GM10248 (cell line): ENCODE data around the gene SLC38A9.

Experiments
- CTCF ChIA-PET: fragments of 300-600 bp; sonication (Branson Sonifier 250); formaldehyde crosslinking; extraction: SDS; loops from one replicate; lab custom pipeline; 2021; ENCODE audit warnings: antibody characterized with exemption; lab: Yijun Ruan, JAX
- POLR2A ChIA-PET: fragments of 350-650 bp; sonication (Branson Sonifier 250); formaldehyde crosslinking; extraction: SDS; loops from one replicate; lab custom pipeline; 2020; ENCODE audit warnings: antibody characterized with exemption; lab: Yijun Ruan, JAX
- DNase-seq: peaks from one replicate; pipeline ENCODE4 v3.0.0; 2012; ENCODE audit errors: extremely low spot score
- TF ChIP-seq, protein P1 (sequence below): IDR thresholded peaks from 2 replicates; pipeline ENCODE4 v1.5.1; 2012; ENCODE audit warnings: mild to moderate bottlenecking, low read depth; ENCODE audit errors: extremely low read depth, missing control alignments, control extremely low read depth

SLC38A9 gene

DNA sequence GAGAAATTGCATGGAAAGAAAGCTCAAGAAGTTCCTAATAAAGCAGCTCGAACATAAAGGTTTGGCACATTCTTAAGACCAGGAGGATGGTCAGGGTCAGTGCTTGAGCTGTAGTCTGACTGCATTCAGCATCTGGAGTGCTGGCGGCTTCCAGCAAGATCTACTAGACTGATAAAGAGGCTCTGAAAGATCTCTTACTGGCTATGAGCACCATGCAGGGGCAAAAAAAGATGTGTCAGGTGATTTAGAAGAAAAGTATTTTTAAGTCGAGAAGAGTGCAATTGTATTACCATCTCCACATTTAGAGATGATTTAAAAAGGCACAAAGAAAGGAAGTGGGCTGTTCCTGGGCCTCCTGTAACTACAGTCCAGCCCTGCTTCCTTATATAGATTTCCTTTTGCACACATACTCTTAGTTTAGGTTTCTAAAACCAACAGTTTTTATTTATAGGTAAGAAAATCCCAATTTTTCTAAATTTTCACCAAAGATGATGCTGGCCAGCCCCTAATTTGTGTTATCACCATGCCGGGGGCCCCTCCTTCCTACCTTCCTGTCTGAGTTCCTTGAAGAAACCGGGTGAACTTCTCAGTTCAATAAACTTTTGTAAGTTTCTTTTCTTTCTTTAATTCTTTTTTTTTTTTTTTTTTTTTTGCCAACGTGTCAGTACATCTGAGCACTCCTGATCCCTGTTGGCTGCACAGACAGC is 111.5 kb downstream of the SLC38A9 start:
- ChIA-PET POLR2A (no interaction called here), CTCF (no interaction called here)
- peak; percentile 24 for DNase-seq
- TF ChIP-seq, protein P1, sequence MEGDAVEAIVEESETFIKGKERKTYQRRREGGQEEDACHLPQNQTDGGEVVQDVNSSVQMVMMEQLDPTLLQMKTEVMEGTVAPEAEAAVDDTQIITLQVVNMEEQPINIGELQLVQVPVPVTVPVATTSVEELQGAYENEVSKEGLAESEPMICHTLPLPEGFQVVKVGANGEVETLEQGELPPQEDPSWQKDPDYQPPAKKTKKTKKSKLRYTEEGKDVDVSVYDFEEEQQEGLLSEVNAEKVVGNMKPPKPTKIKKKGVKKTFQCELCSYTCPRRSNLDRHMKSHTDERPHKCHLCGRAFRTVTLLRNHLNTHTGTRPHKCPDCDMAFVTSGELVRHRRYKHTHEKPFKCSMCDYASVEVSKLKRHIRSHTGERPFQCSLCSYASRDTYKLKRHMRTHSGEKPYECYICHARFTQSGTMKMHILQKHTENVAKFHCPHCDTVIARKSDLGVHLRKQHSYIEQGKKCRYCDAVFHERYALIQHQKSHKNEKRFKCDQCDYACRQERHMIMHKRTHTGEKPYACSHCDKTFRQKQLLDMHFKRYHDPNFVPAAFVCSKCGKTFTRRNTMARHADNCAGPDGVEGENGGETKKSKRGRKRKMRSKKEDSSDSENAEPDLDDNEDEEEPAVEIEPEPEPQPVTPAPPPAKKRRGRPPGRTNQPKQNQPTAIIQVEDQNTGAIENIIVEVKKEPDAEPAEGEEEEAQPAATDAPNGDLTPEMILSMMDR: no peak

DNA sequence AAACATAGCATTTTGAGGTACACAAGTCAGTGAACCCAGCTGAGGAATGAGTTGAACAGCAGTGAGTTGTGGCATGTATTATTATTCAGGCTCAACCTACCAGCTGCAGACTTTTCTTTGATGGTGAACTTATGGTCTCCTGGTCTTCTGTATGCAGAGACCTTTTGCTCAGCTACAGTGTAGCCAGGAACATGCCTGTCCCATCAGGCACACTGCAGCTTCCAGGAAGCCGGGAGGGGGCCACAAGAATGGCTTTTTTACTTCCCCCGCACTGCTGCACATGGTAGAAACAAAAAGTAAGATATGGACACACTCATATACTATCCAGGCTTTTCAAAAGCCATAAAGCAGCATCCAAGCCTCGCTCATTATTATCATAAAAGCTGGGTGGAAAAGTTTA is 112.0 kb downstream of the SLC38A9 start:
- ChIA-PET CTCF (no interaction called here), POLR2A (no interaction called here)
- TF ChIP-seq, protein P1: no peak
- DNase-seq: no peak

GRCh38 chr5:55599148-55600050 is 112.7 kb downstream of the SLC38A9 start:
- ChIA-PET POLR2A (no interaction called here), CTCF (no interaction called here)
- DNase-seq: no peak
- TF ChIP-seq, protein P1: no peak

GRCh38 chr5:55597014-55597981 is 114.8 kb downstream of the SLC38A9 start:
- DNase-seq: no peak
- POLR2A ChIA-PET: no interaction called here
- TF ChIP-seq, protein P1: no peak
- CTCF ChIA-PET: interaction anchor here (1.0 to 1.1 kb wide), 3 partner anchors 13 to 107 kb away, joined by 3 read pairs; no protein-coding TSS in a partner anchor

DNA sequence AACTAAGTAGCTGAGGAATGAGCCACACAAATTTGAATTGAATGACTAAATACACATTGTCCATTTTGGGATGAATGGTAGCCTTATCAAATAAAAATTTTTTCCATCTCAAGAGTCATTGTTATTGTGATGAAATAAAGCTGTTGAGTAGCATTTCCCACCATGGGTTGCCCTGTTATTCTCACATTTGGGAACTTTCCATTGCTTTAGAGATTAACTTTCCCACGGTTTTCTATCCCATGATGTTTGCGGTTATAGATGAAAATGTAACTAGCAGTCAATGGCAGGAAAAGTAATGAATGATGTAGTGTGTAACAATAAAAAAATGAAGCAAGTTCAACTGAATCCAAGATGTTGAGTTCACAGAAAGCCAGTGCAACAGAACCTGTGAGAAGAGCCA is 117.5 kb downstream of the SLC38A9 start:
- DNase-seq: no peak
- ChIA-PET POLR2A (no interaction called here), CTCF (no interaction called here)
- TF ChIP-seq, protein P1: no peak

DNA sequence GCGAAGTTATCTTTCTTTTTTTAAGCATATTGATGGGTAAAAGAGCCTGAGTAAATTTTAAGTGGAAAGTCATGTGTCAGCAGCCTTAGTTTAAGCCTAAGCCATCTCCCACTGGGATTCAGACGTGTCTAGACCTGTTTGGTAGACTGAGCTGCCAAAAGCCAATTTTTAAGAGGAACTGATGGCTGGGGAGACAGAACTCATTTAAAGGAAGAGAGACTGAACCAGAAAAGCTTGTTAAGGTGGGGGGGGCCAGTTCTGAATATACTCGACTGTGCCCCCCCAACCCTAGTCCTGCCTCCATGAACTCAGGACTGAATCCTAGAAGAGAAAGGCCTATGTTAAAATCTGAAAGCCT is 119.0 kb downstream of the SLC38A9 start:
- CTCF ChIA-PET: interaction anchor here (1.1 kb wide), 1 partner anchor 9 kb away, joined by 4 read pairs; no protein-coding TSS in a partner anchor
- POLR2A ChIA-PET: no interaction called here
- TF ChIP-seq, protein P1: no peak
- DNase-seq: no peak
